ENCODE results near the gene TIAM1.

TIAM1 gene

GRCh38 chr21:31289702-31290101 is 54.4 kb downstream of the TIAM1 start:
- Histone ChIP-seq H3K4me3 (ENCODE audit: low read length) (no peak overlapping the region), H3K4me1 (ENCODE audit: control insufficient read depth, low read length) (0 out of 2 replicates have a peak, but pooled peaks cover 3% of the 10 kb centered on the region), H3K36me3 (ENCODE audit: control insufficient read depth, low read length) (no peaks in the 10 kb centered on the region), H3K9me3 (ENCODE audit: control insufficient read depth, insufficient read depth, low read length) (no peaks in the 10 kb centered on the region), H3K79me2 (ENCODE audit: control insufficient read depth, low read length) (no peaks in the 10 kb centered on the region), H3K27ac (ENCODE audit: low read depth, low read length) (no peak overlapping the region), H3K4me2 (ENCODE audit: low read length) (no peak overlapping the region), H4K20me1 (ENCODE audit: control insufficient read depth, insufficient read depth, low read depth, low read length) (no peaks in the 10 kb centered on the region), H3K9me2 (replicated peaks; ENCODE audit: control insufficient read depth, low read length) (no peaks in the 10 kb centered on the region), H3K27me3 (ENCODE audit: control insufficient read depth, low read length) (no peaks in the 10 kb centered on the region), H3F3A (ENCODE audit: control insufficient read depth, insufficient read depth) (no peaks in the 10 kb centered on the region)
- TF ChIP-seq CTCF (IDR thresholded peaks at IDR 0.05; ENCODE audit: low read depth, low read length, poor library complexity, severe bottlenecking) (no peak), EZH2phosphoT487 (IDR thresholded peaks at IDR 0.05; ENCODE audit: borderline replicate concordance, low read length) (no peak)

- Histone ChIP-seq H3K27me3 (ENCODE audit: control insufficient read depth, low read length) (no peaks in the 10 kb centered on the region), H3K4me3 (ENCODE audit: low read length) (no peak overlapping the region), H3K36me3 (ENCODE audit: control insufficient read depth, low read length) (no peaks in the 10 kb centered on the region), H3K9me2 (replicated peaks; ENCODE audit: control insufficient read depth, low read length) (no peaks in the 10 kb centered on the region), H3K4me1 (ENCODE audit: control insufficient read depth, low read length) (0 out of 2 replicates have a peak, but pooled peaks cover 3% of the 10 kb centered on the region), H3K79me2 (ENCODE audit: control insufficient read depth, low read length) (no peaks in the 10 kb centered on the region), H3K27ac (ENCODE audit: low read depth, low read length) (no peak overlapping the region), H4K20me1 (ENCODE audit: control insufficient read depth, insufficient read depth, low read depth, low read length) (no peaks in the 10 kb centered on the region), H3F3A (ENCODE audit: control insufficient read depth, insufficient read depth) (no peaks in the 10 kb centered on the region), H3K4me2 (ENCODE audit: low read length) (no peak overlapping the region), H3K9me3 (ENCODE audit: control insufficient read depth, insufficient read depth, low read length) (no peaks in the 10 kb centered on the region)
- no peak for TF ChIP-seq CTCF (IDR thresholded peaks at IDR 0.05; ENCODE audit: low read depth, low read length, poor library complexity, severe bottlenecking)
- no peak for TF ChIP-seq EZH2phosphoT487 (IDR thresholded peaks at IDR 0.05; ENCODE audit: borderline replicate concordance, low read length)
Observed at GRCh38 chr21:31288191-31288590, 55.9 kb downstream of the TIAM1 start.

- Histone ChIP-seq H3K79me2 (ENCODE audit: control insufficient read depth, low read length) (no peaks in the 10 kb centered on the region), H3K4me3 (ENCODE audit: low read length) (no peak overlapping the region), H3K36me3 (ENCODE audit: control insufficient read depth, low read length) (no peaks in the 10 kb centered on the region), H3K9me3 (ENCODE audit: control insufficient read depth, insufficient read depth, low read length) (no peaks in the 10 kb centered on the region), H4K20me1 (ENCODE audit: control insufficient read depth, insufficient read depth, low read depth, low read length) (no peaks in the 10 kb centered on the region), H3K9me2 (replicated peaks; ENCODE audit: control insufficient read depth, low read length) (no peaks in the 10 kb centered on the region), H3K4me1 (ENCODE audit: control insufficient read depth, low read length) (0 out of 2 replicates have a peak, but pooled peaks cover 3% of the 10 kb centered on the region), H3F3A (ENCODE audit: control insufficient read depth, insufficient read depth) (no peaks in the 10 kb centered on the region), H3K27ac (ENCODE audit: low read depth, low read length) (no peak overlapping the region), H3K27me3 (ENCODE audit: control insufficient read depth, low read length) (no peaks in the 10 kb centered on the region), H3K4me2 (ENCODE audit: low read length) (no peak overlapping the region)
- TF ChIP-seq CTCF (IDR thresholded peaks at IDR 0.05; ENCODE audit: low read depth, low read length, poor library complexity, severe bottlenecking) (no peak), EZH2phosphoT487 (IDR thresholded peaks at IDR 0.05; ENCODE audit: borderline replicate concordance, low read length) (no peak)
Observed at GRCh38 chr21:31287201-31287600, 56.9 kb downstream of the TIAM1 start.

Data from DOHH2 (cell line).